Hepatocyte (in vitro differentiated cells): Measurements from ENCODE around the gene TBX18.
A peak's percentile ranks its signal among the peaks of the same experiment; 100 is the strongest.

Experiments
- CTCF ChIP-seq: fragments of 200-600 bp; sonication (generic); IDR thresholded peaks from 2 replicates; pipeline ENCODE4 v1.5.1; 2016; ENCODE audit warnings: antibody characterized with exemption, mild to moderate bottlenecking; ENCODE audit not compliant: poor library complexity
- EZH2 ChIP-seq: fragments of 200-600 bp; sonication (generic); IDR thresholded peaks from 2 replicates; pipeline ENCODE4 v1.6.1; 2016; ENCODE audit warnings: antibody characterized with exemption, mild to moderate bottlenecking, borderline replicate concordance

- TF ChIP-seq CTCF, result peak; percentile 34
- TF ChIP-seq EZH2, result no peak
Measured at GRCh38 chr6:84685983-84686584, 78.3 kb downstream of the TBX18 start.
